ENCODE results near the gene ANO4.

ANO4 gene

GRCh38 chr12:101097829-101098580, 303.4 kb downstream of the ANO4 start:
- no peak for DNase-seq (ENCODE audit: low read depth, low spot score)
- in situ Hi-C loops (cut with HindIII; ENCODE audit: low sequenced_read_pairs), result no loop called here
- TF ChIP-seq CTCF (IDR thresholded peaks at IDR 0.05; ENCODE audit: low read depth, low read length), result no peak
- no peak overlapping the region for H3K4me3 ChIP-seq (ENCODE audit: low read depth, low read length)

- H3K4me3 ChIP-seq (ENCODE audit: low read depth, low read length), result no peak overlapping the region
- TF ChIP-seq CTCF (IDR thresholded peaks at IDR 0.05; ENCODE audit: low read depth, low read length), result no peak
- no peak for DNase-seq (ENCODE audit: low read depth, low spot score)
- in situ Hi-C loops (cut with HindIII; ENCODE audit: low sequenced_read_pairs), result no loop called here
These were observed 312.6 kb downstream of the ANO4 start for GRCh38 chr12:101107032-101107763.

GRCh38 chr12:101108130-101108529, 313.6 kb downstream of the ANO4 start:
- no peak for DNase-seq (ENCODE audit: low read depth, low spot score)
- in situ Hi-C loops (cut with HindIII; ENCODE audit: low sequenced_read_pairs), result no loop called here
- TF ChIP-seq CTCF (IDR thresholded peaks at IDR 0.05; ENCODE audit: low read depth, low read length), result no peak
- H3K4me3 ChIP-seq (ENCODE audit: low read depth, low read length), result no peak overlapping the region

GRCh38 chr12:101110866-101111265, 316.3 kb downstream of the ANO4 start:
- in situ Hi-C loops (cut with HindIII; ENCODE audit: low sequenced_read_pairs), result no loop called here
- no peak for DNase-seq (ENCODE audit: low read depth, low spot score)
- TF ChIP-seq CTCF (IDR thresholded peaks at IDR 0.05; ENCODE audit: low read depth, low read length), result no peak
- H3K4me3 ChIP-seq (ENCODE audit: low read depth, low read length), result no peak overlapping the region

- in situ Hi-C loops (cut with HindIII; ENCODE audit: low sequenced_read_pairs), result no loop called here
- no peak for TF ChIP-seq CTCF (IDR thresholded peaks at IDR 0.05; ENCODE audit: low read depth, low read length)
These were observed 316.9 kb downstream of the ANO4 start for GRCh38 chr12:101111441-101111840.

GRCh38 chr12:101115326-101115725, 320.8 kb downstream of the ANO4 start:
- DNase-seq (ENCODE audit: low read depth, low spot score), result no peak
- TF ChIP-seq CTCF (IDR thresholded peaks at IDR 0.05; ENCODE audit: low read depth, low read length), result no peak
- no peak overlapping the region for H3K4me3 ChIP-seq (ENCODE audit: low read depth, low read length)
- in situ Hi-C loops (cut with HindIII; ENCODE audit: low sequenced_read_pairs), result no loop called here

More at GRCh38 chr12:101111441-101111840, 316.9 kb downstream of the ANO4 start:
- H3K4me3 ChIP-seq (ENCODE audit: low read depth, low read length), result no peak overlapping the region
- DNase-seq (ENCODE audit: low read depth, low spot score), result no peak
